ENCODE results near the gene C1QTNF3.

Gene C1QTNF3

DNA sequence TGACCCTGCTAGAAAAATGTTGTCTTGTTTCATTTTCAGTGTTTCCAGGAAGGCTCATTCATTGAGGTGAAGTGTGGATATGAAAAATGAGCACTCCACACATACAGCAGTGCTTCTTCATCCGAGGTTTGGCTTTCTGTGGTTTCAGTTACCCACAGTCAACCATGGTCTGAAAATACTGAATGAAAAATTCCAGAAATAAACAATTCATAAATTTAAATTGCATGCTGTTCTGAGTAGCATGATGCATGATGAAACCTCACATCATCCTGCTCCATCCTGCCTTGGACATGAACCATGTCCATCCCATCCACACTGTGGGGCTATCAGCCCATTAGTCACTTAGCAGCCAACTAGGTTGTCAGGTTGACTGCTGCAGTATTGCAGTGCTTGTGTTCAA, 48.2 kb downstream of the C1QTNF3 start:
- no peak for DNase-seq

DNA sequence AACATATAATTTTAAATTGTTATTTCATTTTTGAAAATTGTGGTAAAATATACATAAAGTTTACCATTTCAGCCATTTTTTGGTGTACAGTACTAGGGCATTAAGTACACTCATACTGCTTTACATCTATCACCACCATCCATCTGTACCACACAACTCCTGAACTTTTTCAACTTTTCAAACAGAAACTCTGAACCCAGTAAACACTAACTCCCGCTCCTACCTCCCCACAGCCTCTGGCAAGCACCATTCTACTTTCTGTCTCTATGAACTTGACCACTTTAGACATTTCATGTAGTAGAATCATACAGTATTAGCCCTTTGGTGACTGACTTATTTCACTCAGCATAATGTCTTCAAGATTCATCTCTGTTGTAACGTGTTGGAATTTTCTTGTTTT, 50.1 kb downstream of the C1QTNF3 start:
- no peak for DNase-seq

DNA sequence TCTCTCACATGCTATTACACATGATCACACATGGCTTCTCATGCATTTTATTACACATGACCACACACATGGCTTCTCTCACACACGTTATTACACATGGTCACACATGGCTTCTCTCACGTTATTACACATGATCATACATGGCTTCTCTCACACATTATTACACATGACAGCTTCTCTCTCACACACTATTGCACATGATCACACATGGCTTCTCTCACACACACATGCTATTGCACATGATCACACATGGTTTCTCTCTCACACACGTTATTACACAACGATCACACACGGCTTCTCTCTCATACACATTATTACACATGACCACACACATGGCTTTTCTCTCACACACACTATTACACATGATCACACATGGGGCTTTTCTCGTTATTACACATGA, 57.6 kb downstream of the C1QTNF3 start:
- no peak for DNase-seq

DNA sequence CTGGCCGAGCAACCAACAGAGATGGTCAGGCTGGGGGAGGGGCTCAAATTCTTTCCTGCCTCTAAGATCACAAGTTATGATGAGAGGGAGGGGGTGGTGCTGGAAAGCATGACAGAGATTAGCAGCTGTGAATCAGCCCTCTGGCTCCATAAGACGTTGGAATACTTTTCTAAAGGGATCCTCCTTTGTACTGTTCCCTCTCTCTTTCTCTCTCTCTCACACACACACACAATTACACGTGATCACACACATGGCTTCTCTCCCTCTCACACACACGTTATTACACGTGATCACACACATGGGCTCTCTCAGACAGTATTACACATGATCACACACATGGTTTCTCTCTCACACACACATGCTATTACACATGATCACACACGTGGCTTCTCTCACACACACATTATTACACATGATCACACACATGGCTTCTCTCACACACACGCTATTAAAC, 58.3 kb downstream of the C1QTNF3 start, which contains the start of gene SLC45A2:
Gene SLC45A2, minus strand, starts transcription at position 23 of the 454 bp plus-strand sequence. CDS start 110 bp downstream, outside the sequence.
- no peak for DNase-seq

DNA sequence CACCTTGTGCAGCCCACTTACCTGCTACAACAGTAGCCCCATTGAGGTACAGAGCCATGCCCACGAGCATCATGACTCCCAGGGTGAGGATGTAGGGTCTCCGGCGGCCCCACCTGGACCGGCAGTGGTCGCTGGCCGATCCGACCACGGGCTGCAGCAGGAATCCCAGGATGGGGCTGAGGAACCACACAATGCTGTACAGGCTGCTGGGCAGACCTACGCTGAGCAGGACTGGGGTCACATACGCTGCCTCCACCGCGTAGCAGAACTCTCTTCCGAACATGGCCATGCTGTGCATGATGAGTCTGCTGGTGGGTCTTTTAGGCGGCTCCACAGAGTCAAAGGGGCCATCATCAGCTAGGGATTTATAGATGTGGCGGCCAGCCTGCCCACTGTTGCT, 58.8 kb downstream of the C1QTNF3 start:
- no peak for DNase-seq

DNA sequence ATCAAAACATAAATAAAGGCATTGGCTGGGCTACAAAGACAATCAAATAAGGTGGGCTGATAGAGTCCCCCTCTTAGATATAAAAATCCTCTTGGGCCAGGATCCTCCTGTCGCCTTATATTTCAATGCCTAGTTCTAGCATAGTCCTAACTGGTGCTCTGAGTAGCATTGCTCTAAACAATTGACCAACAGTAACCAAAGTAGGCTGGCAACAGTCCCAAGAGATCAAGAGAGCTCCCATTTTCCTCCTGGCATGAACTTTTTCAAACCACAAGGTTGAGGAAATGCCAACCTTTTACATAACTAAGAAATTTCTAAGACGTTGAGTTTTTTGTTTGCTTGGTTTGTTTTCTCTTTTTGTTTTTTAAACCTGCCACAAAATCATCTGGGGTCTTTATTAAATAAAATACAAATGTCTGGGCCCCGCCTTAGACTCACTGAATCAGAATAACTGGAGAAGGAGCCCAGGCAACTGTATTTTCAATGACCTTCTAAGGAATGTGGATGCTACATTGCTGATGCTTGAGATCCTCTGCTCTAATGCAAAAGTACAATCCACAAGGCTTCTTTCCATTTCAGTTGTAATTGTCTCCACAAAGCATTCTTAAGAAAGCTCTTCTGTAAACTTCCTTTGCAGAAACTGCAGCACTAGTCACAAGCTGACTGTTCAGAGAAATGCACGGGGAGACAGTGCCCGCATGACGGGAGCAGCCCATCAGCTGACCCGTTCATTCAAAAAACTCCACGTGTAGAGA, 61.4 kb downstream of the C1QTNF3 start:
- no peak for DNase-seq

DNA sequence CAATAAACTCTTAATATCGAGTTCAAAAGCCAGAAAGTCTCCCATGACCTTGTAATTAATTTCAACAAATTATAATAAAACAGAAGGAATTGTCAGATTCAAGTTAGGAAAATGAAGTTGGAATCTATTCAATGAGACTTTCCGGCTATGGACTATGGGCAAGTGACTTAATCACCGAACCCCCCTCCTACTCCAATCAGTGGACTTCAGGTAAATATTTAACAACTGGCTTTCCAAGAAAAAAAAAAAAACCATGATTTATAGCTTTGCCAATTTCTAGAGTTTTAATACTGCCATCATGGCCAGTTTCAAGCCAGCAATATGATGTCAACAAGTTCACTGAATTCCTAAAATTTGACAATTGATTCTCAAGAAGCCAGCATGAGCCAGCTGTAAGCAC, 63.0 kb downstream of the C1QTNF3 start:
- no peak for DNase-seq

DNA sequence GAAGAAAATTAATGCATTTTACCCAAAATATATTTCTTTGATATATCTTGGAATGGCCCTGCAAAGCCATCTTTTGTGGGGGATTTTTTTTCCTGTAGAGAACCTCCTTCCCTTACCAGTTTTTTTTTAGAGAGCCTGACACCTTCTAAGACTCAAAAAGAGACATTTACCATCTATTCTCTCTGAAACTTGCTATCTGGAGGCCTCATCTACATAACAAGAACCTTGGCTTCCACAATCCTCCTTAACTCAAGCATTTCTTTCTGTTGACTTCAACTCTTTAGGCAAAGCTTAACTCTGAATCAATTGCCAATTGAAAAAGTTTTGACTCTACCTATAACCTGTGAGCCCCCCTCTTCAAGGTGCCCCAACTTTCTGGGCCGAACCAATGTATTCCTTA, 64.7 kb downstream of the C1QTNF3 start:
- no peak for DNase-seq

DNA sequence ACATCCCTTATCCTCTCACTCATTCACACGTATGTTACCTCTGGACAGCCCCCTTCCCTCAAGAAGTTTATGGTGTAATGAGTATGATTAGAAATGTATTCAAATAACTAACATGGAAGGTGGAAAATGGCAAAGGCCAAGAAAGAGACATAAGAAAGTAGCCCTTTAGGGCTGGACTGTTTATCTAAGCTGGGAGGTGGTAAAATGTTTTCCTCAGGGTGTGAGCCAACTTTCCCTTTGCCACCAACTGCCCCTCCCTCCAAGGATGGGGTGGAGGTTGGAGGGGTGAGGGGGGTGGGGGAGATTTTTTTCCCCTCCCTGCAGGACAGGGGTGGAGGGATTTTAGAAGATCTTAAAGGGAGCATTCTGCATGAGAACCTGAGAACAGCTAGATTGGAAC, 66.7 kb downstream of the C1QTNF3 start:
- no peak for DNase-seq

DNA sequence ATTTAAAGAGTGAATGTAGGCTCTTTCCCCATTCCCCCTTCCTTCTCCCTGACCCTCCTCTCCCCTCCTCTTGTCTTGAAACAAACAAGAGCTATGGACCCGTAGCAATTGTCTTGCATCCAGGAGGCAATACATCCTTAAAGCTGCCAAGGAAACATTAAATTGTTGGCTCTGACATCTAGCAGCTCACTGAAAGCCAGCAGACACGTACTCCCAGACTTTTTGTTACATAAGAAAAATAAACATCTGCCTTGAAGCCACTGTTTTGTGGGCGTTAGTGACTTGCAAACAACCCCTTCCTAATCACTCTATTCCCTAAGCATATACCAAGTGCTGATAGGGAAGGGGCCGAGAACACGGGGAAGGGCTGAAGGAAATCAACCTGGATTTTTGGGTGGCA, 67.2 kb downstream of the C1QTNF3 start:
- no peak for DNase-seq

DNA sequence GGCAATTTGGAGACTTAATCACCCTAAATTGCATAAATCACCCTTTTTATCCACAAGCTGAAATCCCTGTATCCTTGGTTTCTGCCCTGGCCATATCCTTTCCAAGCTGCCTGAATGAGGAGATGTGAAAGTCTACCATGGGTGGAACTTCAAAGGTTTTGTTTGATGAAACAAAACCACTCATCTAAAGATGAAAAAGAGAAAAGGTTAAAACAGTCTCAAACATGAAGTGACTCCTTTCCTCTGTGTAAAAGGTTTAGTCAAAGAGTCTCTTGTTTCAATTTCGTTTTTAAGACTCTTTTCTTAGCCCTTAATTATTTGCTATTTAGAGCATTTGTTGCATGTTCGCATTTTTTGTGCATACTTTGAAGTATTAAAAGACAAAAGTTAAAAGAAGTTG, 69.7 kb downstream of the C1QTNF3 start:
- DNase-seq: no peak

DNA sequence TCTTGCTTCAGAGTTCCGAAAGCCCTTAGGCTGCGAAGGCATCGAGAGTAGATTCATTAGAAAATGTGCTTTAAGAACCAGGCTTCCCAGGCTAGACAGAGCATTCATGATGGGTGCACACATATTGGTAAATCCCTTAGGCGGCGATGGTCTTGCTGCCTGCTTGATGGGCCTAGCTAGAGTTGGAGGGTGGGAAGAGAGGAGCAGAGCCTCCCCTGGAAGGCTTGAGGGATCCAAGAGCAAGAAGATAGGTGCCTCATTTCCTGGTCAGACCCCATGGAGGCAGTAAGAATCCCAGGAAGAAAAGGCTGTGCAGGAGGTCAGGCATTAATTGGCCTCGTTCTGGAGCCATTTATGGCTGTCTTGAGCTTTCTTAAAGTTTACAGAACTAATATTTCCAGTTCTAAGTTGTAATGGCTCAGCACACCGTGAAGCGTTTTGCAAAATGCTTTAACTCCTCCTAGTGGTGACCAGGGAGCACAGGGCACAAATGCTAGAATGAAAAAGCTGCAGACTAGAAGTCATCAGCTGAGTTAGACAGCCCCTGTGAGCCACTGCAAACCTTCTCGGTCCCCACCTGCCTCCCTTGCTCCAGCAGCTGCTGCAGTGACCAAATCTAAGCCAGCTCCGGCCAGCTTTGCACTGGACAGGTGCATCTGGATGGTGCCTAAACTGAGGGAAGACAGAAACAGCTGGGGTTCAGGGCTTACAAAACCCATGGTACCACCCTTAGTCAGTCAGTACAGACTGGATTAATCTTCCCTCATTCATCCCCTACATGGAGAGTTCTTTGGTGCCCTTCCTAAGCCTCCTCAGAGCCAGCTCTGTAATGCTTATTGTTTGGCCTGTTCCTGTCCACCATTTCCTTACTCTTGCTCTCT, 73.2 kb downstream of the C1QTNF3 start:
- no peak for DNase-seq

DNA sequence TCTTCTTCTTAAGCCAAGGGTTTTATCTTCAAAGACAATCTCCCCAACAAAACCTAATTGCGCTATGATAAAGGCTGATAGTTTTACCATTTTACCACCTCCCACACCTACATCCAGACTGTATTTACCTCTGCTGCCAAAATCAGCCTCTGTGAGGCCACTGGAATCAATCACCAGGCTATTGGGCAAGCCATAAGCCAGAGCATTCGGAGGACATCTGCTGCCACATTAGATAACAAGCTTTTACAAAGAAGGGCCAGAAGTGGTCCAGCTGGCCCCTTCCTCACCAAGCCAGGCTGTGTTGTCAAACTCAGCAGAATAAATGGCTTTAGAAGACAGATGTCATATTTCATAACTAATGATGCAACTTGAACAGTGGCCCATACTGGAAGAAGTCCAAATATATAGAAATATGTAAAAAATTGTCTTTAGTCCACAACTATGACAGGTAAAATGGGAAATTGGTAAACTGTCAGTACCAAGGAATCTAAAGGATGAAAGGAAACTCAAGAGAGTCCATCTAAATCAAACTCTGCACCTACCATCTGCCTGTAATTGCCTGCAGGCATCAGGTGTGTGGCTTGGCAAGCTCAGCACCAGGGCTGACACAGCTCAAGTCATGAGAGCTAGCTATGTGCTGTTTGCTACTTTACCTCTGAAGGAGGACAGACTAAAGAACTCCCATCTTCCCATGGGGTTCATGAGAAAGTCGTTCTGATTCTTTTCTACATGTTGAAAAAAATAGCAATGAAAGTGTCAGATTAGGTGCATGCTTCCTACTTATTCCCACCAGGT, 74.6 kb downstream of the C1QTNF3 start:
- DNase-seq: no peak

All from C1 segment of cervical spinal cord (tissue), 14 donors.